Upper lobe of left lung (tissue), 4 donors: Measurements from ENCODE around the gene SMAGP.

Source experiments
- POLR2AphosphoS5 ChIP-seq, 2 donors: sonication (generic); formaldehyde crosslinking; IDR thresholded peaks; one replicate each; pipeline ENCODE4 v1.5.1; 2017; ENCODE audit warnings: antibody characterized with exemption in 2 of 2
- TF ChIP-seq, protein P1 (sequence below), 6 experiments: fragments of 450-650 bp in 4 of 6; fragments of 200-600 bp in 2 of 6; sonication (generic) in 2 of 6; IDR thresholded peaks; one replicate each; pipeline ENCODE4 v1.5.1; 2016 to 2019; ENCODE audit warnings: antibody characterized with exemption in 6 of 6

DNA sequence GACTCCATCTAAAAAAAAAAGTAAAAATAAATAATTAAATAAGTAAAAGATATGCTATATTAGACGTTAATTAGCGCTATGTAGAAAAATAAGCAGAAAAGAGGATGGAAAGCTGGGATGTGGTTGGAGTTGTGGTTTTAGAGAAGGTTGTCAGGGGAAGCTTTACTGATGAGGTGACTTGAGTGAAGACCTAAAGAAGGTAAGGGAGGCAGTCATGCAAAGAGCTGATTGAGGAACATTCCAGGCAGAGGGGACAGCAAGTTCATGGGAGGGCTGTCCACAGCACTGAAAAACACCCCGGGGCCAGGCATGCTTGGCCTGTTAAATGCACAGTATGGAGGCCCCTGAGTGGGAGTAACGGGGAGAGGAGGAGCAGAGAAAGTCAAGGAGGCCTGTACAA, 15.7 kb downstream of the SMAGP start:
- TF ChIP-seq, protein P1, sequence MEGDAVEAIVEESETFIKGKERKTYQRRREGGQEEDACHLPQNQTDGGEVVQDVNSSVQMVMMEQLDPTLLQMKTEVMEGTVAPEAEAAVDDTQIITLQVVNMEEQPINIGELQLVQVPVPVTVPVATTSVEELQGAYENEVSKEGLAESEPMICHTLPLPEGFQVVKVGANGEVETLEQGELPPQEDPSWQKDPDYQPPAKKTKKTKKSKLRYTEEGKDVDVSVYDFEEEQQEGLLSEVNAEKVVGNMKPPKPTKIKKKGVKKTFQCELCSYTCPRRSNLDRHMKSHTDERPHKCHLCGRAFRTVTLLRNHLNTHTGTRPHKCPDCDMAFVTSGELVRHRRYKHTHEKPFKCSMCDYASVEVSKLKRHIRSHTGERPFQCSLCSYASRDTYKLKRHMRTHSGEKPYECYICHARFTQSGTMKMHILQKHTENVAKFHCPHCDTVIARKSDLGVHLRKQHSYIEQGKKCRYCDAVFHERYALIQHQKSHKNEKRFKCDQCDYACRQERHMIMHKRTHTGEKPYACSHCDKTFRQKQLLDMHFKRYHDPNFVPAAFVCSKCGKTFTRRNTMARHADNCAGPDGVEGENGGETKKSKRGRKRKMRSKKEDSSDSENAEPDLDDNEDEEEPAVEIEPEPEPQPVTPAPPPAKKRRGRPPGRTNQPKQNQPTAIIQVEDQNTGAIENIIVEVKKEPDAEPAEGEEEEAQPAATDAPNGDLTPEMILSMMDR (IDR thresholded peaks at IDR 0.05) = no peak
- TF ChIP-seq POLR2AphosphoS5 (IDR thresholded peaks at IDR 0.05) = no peak
